HL-60/S4 (cell line): ENCODE results near the gene SIGLEC14.

Experiments used
- in situ Hi-C: fragments of 300-500 bp; cut with MboI; formaldehyde crosslinking; loops from 2 replicates; pipeline ENCODE4 v1.14.3; 2022; ENCODE audit warnings: low sequenced_read_pairs

Gene SIGLEC14

DNA sequence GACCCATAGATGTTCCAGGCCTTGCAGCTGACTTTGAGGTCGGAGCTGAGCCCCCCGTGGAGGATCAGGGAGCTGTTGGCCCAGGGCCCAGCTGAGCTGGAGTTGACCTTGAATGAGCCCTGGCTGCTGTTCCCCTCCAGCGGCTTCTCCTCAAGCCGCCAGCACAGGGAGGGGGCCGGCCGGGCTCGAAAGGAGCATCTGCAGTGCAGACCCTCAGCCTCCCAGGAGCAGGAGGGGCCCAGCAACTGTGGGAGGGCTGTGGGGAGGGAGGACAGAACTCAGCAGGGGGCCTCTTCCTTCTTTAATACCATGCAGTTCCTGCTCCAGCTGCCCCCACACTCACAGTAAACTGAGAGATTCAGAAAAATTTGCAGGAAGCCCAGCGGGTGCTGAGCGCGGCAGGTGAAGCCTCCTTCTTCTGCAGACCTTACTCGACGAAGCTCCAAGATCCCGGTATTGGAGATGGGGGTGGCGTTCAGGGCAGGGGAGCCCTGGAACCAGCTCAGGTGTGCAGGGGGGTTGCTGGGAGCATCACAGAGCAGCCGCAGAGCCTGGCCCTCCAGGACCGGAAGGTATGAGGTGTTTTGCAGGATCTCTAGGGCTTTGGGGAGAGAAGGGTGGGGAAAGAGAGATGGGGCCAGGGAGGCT, 19.0 kb downstream of the SIGLEC14 start:
- in situ Hi-C loops, result no loop called here

DNA sequence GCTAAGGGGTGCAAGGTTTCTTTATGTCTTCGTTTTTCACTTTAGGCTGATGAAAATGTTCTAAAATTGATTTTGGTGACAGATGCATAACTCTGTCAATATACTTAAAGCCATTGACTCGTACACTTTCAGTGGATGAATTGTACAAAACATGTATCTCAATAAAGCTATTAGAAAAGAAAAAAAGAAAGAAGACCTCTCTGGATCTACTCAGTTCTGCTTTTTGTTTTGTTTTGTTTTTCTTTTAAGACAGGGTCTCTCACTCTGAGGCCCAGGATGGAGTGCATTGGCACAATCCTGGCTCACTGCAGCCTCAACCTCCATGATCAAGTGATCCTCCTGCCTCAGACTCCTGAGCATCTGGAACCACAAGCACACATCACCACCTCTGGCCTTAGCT, 19.9 kb downstream of the SIGLEC14 start:
- in situ Hi-C loops, result no loop called here

DNA sequence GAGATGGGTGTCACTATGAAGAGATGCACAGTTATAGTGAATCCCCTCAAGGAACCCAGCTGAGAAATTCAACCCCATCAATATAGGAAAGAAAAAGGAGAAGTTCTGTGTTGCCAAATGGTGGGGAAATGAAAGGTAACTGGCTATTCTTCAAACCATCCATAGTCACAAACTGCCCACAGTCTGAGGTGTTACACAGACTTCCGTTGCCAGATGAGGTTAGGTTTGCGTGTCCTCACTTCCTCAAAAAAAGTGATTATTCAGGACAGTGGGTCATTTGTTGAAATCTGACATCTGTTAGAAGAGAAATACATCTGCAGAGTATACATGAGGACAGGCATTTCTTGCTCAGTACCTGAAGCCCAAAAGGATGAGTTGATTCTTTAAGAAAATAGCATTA, 25.4 kb downstream of the SIGLEC14 start:
- in situ Hi-C loops, result no loop called here

DNA sequence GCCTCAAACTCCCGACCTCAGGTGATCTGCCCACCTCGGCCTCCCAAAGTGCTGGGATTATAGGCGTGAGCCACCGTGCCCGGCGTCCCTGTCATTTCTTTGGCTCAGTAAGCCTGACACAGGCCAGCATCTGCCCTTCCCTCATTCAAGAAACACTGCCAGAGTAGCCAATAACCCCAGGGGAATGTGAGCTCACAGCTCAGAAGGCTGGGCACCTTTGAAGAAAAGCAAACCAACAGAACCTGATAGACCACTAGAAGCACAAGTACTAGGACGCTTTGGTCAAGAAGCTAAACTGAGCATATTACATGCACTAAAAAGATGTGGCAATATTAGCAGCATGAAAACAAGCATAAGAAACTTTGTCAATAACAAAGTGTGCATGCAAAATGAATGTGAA, 30.6 kb downstream of the SIGLEC14 start:
- in situ Hi-C loops, result no loop called here

DNA sequence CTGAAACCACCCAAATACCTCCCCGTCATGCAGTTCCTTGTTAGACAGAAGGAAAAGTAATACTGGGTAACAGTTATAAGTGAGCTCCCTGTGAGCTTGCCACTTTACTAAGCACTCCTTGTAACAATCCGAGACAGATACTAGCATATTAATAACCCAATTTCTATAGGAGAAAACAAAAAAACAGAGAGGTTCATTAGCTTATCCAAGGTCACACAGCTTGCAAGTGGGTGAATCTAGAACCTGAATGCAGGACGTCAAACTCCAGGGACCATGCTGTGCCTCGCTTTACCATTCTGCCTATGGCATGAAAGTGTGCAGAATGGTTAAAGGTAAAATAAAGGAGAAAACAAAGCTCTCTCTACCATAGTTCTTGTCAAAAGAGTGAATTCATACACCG, 31.8 kb downstream of the SIGLEC14 start:
- in situ Hi-C loops, result no loop called here

DNA sequence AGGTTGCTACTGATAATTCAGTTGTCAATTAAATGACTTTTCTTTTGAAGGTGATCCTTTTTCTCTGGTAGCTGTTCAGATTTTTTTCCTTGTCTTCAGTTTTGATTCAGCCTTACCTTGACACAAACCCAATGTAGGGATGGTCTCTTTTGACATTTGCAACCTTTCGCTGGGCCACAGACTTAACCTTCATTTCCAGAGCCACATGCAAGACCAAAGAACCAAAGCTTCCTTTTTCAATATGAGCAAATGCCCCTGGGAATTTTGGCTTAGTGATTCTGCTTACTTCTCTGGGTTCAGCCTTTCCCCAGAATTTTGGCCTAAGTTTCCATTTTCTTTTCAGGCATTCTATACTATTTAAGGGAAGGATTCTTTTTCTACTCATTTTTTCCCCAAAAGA, 36.0 kb downstream of the SIGLEC14 start:
- in situ Hi-C loops, result no loop called here

DNA sequence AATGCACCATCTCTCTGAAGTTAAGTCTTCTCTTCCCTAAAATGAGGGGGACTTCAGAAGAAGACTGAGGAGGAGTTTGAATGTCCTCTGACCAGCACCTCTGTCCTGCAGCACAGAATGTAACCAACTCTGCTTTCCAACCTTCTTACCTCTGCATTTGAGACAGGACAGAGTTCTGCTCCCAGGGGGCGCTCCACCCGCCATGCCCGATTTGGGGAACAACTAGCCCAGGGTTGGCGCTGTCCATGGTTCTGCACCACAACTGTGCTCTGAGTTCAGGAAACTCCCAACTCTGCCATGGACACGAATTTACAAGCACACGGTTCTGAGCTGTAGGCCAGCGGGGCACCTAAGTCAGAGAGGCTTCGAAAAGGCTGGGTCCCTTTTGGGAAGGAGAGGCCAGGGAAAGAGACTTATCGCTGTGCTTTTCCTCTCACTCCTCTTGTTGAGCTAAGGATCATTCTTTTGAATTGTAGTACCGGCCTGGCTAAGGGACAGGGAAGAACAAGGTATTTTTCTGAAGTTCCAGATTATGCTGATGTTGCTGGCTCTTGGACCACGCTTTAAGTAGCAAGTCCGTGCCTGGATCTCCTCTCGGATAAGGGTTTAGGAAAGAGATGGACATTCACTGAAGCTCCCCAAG, 38.6 kb downstream of the SIGLEC14 start:
- in situ Hi-C loops, result no loop called here

DNA sequence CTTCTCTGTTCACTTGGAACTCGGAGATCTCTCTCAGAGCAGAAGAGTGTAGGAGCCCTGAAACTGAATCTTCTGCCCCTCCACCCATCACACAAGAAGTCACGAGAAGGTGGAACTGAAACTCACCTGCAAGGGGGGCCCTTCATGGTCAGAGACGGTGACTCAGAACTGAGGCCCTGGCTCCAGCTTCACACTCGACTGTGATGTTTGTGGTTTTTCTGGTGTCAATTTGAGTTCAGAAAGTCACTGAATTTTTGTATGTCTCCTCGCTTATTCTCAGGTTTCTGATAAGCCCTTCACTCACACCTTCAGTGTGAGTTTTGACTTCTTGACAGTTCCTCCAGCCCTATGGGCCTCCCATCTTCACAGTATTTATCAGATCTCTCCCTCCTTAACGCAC, 39.5 kb downstream of the SIGLEC14 start:
- in situ Hi-C loops, result no loop called here

DNA sequence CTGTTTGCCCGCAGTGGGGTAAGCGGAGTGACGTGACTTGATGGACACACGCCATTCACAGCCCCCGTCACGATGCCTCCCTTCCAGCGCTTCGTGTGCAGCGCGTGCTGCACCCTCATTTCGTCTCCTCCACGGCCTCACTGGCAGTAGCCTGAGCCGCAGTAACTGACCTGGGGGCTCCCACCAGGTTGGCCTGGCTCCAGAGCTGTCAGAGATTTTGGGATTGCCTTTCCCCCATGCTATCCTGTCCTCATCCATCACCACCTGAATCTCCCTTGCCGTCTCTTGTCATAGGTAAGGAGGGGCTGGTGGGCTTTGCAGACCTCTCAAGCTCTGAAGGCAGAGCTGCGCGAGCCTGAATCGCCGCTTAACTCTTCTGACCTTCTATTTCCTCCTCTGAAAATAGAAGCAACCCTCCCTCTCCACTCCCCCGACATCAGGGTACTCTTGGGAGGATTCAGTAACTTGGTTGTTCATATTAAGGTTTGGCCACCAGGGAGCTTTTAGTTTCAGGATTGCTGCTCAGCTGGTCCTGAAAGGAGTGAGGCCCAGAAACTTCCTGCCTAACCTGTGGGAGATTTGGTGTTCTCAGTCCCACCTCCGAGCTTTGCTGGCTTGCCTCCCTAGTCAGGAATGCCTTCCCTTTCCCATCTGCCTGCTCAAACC, 44.3 kb downstream of the SIGLEC14 start:
- in situ Hi-C loops, result no loop called here

DNA sequence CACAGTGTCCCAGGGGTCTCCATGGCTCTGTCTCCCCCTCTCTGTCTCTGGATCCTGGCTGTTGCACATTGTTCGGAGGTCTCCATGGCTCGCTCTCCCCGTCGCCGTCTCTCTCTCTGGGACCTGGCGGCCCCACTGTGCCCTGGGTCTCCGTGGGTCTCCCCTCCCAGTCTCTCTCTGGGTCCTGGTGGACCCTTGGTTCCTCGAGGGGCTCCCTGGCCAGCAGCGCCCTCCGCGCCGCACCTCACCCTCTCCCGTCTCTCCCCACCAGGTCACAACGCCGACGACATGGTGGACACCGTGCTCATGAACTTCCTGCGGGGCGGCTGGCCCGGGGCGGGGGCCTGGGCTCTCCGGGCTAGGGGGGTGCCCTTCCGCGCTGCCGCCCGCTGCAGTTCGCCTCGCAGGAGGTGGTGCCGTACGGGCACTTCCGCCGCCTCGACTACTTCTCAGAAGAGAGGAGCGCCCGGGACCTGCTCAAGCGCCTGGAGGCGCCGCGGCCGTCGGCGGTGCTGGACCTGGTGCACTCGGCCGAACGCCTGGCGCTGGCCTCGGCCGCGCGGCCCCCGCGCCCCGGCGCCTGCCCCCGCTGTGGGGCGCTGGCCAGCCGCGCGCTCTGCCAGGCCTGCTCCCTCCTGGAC, 45.6 kb downstream of the SIGLEC14 start:
- in situ Hi-C loops, result no loop called here

DNA sequence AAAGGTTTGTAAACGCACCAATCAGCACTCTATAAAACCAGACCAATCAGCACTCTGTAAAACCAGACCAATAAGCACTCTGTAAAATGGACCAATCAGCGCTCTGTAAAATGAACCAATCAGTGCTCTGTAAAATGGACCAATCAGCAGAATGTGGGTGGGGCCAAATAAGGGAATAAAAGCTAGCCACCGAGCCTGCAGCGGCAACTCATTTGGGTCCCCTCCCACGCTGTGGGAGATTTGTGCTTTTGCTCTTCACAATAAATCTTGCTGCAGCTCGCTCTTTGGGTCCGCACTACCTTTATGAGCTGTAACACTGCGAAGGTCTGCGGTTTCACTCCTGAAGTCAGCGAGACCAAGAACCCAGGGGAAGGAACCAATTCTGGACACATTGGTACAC, 47.5 kb downstream of the SIGLEC14 start:
- in situ Hi-C loops, result no loop called here

DNA sequence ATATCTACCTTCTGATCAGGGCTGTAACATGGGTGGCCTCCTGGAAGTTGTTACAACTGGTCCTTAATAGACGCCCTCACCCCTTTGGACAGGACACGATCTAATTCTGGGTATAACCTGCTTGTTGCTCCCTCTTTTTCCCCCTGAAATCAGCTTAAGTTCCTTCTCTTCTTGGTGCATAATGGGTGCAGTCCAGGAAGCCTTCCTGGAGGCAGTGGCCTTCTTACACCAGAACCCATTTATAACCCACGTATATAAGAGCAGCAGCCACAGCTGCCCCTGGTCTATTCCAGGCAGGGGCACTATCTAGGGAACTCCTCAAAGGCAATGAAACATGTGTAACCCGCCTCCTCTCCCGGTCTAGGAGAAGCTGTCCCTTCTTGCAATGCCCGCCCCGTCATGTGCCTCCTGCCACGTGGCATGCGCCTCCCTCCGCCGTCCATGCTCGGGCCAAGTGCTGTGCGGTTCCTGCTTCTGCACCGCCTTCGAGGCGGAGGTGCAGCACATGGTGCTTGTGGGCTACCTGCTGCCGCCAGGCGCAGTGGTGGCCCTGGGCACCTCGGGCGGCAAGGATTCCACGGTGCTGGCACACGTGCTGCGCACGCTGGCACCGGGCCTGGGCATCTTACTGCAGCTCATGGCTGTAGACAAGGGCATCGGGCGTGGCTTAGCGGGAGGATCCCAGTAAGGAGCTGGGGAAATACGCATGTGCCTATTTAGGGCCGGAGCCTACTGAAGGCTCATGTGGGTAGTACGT, 48.3 kb downstream of the SIGLEC14 start:
- in situ Hi-C loops, result no loop called here

DNA sequence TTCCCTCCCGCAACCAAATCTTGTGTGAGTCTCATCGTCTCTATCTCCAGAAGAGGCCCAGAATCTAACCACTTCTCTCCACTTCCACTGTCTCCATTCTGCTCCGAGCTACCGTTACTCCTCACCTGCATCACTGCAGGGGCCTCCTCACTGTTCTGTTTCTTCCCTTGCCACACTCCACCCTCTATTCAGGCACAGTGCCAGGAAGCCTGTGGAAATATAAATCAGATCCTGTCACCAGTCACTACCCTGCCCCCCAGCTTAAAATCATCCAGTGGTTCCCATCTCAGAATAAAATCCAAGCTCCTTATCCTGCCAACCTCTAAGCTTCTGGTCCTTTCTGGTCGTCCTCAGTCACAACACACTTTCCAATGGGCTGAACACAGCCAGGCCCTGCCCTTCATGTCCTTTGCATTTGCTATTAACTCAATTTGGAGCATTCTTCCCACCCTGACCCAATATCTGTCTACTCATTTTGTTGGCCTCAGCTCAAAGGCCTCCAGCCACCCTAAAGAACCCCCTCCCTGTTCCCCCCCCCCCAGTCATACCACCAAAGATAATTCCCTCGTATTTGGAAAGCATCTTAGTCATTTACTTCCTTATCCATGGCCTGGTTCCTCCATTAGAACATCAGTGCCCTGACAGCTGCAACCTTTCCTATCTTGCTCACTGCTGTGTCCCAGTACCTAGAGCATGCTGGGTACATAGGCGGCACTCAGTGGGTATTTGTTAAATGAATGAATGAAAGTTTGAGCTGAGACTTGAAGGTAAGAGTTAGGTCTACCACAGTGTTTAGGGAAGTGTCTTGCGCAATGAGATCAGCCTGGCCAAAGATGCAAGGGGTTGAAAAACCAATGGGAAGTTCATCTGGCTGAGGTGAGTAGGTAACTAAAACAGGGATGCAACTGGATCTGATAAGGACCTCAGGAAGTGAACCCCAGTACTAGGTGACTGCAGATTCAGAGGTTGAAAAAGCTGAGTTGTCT, 51.1 kb downstream of the SIGLEC14 start:
- in situ Hi-C loops, result no loop called here

DNA sequence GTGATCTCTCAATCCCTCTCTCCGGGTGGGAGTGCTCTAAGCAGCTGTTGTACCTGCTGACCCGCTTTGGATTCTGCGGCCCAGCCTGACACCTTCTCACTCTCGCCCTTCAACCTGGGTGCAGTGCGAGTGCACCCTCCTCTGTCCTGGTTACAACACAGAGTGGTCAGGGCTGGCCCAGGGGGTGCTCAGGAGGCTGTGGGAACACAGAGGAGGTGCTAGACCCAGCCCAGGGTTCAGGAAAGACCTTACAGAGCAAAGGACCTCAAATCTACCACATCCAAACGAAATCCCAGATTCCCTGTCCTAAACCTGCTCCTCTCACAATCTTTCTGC, 51.9 kb downstream of the SIGLEC14 start:
- in situ Hi-C loops, result no loop called here

DNA sequence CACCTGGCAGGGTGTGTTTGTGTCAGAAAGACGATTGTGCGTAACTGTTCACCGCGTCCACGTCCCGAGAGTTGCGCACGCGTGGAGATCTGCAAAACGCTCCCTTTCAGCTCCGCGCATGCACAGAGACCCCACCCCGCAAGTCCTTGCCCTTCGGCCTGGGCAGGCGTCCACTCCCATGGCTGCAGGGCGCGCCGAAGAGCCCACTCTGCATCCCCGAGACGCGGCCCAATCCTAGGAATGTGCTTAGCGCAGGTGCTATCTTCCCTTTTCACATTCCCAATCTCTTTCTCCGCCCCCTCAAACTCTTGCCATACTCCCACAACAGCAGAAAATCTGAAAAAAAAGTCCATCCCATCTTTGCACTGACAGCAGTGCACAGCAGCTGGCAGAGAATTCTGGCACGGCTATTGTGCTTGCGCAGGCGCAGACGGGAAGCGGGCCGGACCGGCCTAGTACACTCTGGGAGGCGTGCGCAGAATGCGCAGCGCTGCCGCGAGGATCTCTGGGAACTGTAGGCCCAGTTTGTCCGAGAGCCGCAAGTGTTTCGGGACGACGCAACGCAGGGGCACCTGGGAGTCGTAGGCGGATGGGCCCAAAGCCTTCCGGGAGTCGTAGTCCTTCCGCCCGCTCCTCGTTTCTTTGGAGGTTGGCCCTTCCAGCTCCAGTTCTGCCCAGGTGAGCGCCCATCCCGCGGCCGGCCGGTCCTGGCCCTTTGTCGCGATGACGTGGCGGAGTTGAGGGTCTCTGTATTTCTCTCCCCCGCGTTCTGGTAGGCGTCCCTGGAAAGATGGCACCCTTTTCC, 52.5 kb downstream of the SIGLEC14 start:
- in situ Hi-C loops, result no loop called here

DNA sequence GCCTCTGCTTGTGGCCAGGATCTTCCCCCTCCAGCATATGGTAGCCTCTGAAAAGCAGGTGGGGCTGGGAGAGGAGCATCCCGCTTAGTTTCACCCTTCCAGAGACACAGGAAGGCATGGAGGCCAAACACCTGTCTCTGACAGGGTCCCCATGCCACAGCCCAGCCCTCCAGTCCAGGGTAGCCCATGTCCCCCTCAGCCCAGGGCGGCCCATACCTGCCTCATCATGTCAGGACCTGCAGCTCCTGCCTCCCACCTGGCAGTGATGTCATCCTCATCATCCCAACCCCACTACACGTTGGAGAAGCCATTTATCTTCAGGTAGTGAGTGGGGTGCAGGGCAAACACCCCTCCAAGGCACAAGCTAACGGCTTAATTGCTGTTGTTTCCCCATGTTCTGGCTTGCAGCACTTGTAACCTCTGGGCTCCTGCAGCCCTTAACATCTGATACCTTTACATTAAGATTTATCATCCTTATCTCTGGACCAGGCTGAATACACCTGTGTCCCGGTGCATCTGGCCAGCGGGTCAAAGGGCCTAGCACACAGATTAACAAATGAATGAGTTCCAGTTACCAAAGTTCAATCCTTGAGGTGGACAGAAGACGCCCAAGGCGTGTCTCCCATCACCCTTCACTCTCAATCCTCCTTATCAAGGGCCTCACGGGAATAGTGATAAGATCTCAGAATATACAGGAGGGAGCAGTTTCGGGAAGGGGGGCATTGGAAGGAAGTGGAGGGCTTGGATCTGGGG, 53.3 kb downstream of the SIGLEC14 start:
- in situ Hi-C loops, result no loop called here
